HL-60/S4 (cell line): Measurements from ENCODE around the gene NUP153.

Source experiments
- in situ Hi-C: fragments of 300-500 bp; cut with MboI; formaldehyde crosslinking; loops from 2 replicates; pipeline ENCODE4 v1.14.3; 2022; ENCODE audit warnings: low sequenced_read_pairs

Gene NUP153

DNA sequence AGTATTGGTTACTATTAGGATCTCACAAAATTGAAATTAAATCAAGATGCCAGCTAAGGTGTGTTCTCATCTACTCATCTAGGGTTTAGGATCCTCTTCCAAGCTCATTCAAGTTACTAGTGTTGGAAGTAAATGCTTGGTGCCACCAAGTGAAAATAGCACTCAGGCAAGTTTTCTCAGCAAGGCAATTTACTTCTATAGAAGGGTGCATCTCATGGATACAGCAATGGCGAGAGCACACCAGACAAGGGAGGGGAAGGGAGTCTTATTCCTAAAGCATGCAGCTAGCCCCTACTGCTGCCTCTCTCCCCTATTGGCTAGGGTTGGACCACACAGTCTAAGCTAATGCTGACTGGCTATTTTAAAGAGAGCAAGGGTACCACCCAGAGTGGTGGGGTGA, 129.7 kb downstream of the NUP153 start:
- in situ Hi-C loops, result loop anchor here (25.0 kb wide), 1 partner anchor 415 kb away; no protein-coding TSS in a partner anchor

DNA sequence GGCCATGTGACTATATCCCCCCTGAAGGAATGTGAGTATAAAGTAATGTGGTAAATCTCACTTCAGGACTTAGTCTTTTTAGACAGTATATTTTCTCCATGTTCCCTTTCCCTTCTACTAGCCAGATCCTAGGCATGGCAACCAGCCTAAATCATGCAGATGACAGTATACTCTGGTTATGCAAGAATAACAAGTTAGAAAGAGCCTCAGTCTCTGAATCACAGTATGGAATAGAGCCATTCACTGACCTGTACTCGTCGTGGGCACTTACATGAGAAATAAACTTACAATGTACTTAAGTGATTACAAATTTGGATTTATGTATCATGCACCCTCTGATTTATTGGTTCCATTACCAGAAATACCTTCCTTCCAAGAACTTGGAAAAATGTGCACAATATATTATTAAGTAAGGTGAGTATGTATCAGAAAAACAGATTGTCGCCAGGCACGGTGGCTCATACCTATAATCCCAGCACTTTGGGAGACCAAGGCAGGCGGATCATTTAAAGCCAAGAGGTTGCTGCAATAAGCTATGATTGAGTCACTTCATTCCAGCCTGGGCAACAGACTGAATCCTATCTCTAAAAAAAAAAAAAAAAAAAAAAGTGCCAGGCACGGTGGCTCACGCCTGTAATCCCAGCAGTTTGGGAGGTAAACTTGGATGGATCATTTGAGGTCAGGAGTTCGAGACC, 131.7 kb downstream of the NUP153 start:
- in situ Hi-C loops, result loop anchor here (25.0 kb wide), 1 partner anchor 413 kb away; no protein-coding TSS in a partner anchor

DNA sequence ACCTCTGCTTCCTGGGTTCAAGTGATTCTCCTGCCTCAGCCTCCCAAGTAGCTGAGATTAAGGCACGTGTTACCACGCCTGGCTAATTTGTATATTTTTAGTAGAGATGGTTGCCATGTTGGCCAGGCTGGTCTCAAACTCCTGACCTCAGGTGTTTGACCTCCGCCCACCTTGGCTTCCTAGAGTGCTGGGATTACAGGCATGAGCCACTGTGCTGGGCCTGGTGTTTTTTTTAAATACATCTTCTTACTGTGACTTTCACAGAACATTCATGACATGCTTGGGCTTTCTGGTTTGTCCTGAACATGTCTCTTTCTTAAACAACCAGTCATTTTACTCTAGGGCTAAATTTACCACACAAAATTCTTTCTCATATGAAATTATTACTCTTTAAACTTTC, 141.3 kb downstream of the NUP153 start:
- in situ Hi-C loops, result no loop called here
